H1 (cell line): ENCODE measurements around the gene TMEM168. TPM values are rescaled to one million over a fixed set of nuclear protein-coding genes. Genes with fewer than 3 reads are reported as not detected.

Source experiments
- CHD7 ChIP-seq: fragments of 300-600 bp; sonication (generic); IDR thresholded peaks from 2 replicates; pipeline ENCODE4 v1.7.1; 2012; ENCODE audit warnings: low read length, moderate library complexity, mild to moderate bottlenecking, inconsistent platforms; ENCODE audit not compliant: insufficient replicate concordance
- CTCF ChIP-seq, 3 experiments: IDR thresholded peaks; 1 replicate in 2 of 3; 2 replicates in 1 of 3; pipeline versions ENCODE4 v1.5.1 to v1.6.1; 2011; ENCODE audit warnings: low read length in 3 of 3, mild to moderate bottlenecking in 3 of 3, inconsistent platforms in 2 of 3, low read depth in 1 of 3, moderate library complexity in 1 of 3; ENCODE audit not compliant: insufficient read depth in 1 of 3; ENCODE audit errors: control extremely low read depth in 1 of 3
- EP300 ChIP-seq, 2 experiments: IDR thresholded peaks; 1 replicate in 1 of 2; 2 replicates in 1 of 2; pipeline ENCODE4 v1.6.1; 2011 to 2012; ENCODE audit warnings: low read depth in 2 of 2, low read length in 2 of 2, mild to moderate bottlenecking in 2 of 2, borderline replicate concordance in 1 of 2, inconsistent platforms in 1 of 2, moderate library complexity in 1 of 2
- FOSL1 ChIP-seq: IDR thresholded peaks from 2 replicates; pipeline ENCODE4 v1.6.1; 2011; ENCODE audit warnings: mild to moderate bottlenecking, low read depth, low read length, moderate library complexity; ENCODE audit not compliant: insufficient read depth
- JUN ChIP-seq: IDR thresholded peaks from 2 replicates; pipeline ENCODE4 v1.6.1; 2011; ENCODE audit warnings: low read depth, mild to moderate bottlenecking, improper control_type of control experiment, low read length
- TAF1 ChIP-seq: IDR thresholded peaks from 2 replicates; pipeline ENCODE4 v1.6.1; 2011; ENCODE audit warnings: mild to moderate bottlenecking, low read depth, low read length
- TEAD4 ChIP-seq: IDR thresholded peaks from 2 replicates; pipeline ENCODE4 v1.6.1; 2012; ENCODE audit warnings: low read depth, low read length, inconsistent platforms, mixed read lengths
- USF2 ChIP-seq: IDR thresholded peaks from 2 replicates; pipeline ENCODE4 v1.6.1; 2011; ENCODE audit warnings: low read length, improper control_type of control experiment
- polyA plus RNA-seq, 7 experiments: library from polyadenylated mRNA; depleted of rRNA in 3 of 7; stranded (reverse) in 5 of 7; unstranded in 2 of 7; fragments of >200 nt in 5 of 7; fragments of 200-250 nt in 2 of 7; gene quantifications; 1 replicate in 5 of 7; 2 replicates in 1 of 7; 4 replicates in 1 of 7; pipeline versions ENCODE4 v1.2.1 to v1.2.3, GENCODE V29; 2011 to 2013; ENCODE audit warnings: missing spikeins in 2 of 7, mixed read lengths in 2 of 7
- total RNA-seq: library from RNA; stranded (reverse); fragmentation: NEBNext Ultra II Directional; extraction: Animal tissue kit (Norgen Biotek cat#: 25700); gene quantifications from 2 replicates; pipeline ENCODE4 v1.2.1, GENCODE V29; 2021

The TMEM168 gene
- total and polyA plus RNA-seq, 2 of the 8 experiments (the other 6 are each of a cell fraction or from before 2014, with no cell fraction given): 8.9 to 11.1 TPM

GRCh38 chr7:112819536-112819935 lies 29.3 kb upstream of the TMEM168 start (continued):
- no peak for TF ChIP-seq CHD7
- TF ChIP-seq EP300 (IDR thresholded peaks at IDR 0.05; ENCODE audit: borderline replicate concordance in 1 of 2, low read depth in 2 of 2, low read length in 2 of 2): no peak
- no peak for TF ChIP-seq CTCF (IDR thresholded peaks at IDR 0.05; ENCODE audit: control extremely low read depth in 1 of 3, insufficient read depth in 1 of 3, low read depth in 1 of 3, low read length in 3 of 3)
- no peak for TF ChIP-seq TEAD4
- no peak for TF ChIP-seq USF2
- no peak for TF ChIP-seq TAF1
- no peak for TF ChIP-seq FOSL1
- TF ChIP-seq JUN: no peak
